ENCODE measurements around the gene SPACA6.

DNA sequence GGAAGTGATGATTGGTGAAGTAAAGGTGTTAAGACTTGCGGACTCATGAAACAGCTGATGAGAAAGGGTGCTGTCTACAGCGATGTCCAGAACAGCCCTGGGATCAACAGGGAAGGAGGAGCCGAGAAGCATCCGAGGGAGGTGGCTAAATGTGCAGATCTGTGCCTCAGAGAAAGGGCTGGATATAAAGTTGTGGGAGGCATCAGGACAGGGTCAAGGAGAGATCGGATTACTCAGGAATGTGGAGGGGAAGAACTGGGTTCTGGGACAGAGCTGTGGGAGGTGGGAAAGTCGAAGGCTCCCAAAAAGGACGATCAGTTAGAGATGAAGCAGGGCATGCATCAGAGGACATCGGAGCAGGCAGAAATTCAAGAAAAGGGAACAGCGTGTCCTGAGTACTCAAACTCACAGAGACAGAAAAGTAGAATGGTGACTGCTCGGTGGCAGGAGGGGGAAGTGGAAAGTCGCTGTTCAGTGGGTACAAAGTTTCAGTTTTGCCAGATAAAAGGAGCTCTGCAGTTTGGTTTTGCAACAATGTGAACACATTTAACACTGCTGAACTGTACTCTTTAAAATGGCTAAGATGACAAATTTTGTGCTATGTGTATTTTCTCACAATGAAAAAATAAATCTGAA, 48.4 kb upstream of the SPACA6 start:
- TF ChIP-seq, protein P1, sequence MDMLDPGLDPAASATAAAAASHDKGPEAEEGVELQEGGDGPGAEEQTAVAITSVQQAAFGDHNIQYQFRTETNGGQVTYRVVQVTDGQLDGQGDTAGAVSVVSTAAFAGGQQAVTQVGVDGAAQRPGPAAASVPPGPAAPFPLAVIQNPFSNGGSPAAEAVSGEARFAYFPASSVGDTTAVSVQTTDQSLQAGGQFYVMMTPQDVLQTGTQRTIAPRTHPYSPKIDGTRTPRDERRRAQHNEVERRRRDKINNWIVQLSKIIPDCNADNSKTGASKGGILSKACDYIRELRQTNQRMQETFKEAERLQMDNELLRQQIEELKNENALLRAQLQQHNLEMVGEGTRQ (IDR thresholded peaks at IDR 0.05; ENCODE audit: borderline replicate concordance, low read depth, low read length) = no peak
- TF ChIP-seq, protein P2, sequence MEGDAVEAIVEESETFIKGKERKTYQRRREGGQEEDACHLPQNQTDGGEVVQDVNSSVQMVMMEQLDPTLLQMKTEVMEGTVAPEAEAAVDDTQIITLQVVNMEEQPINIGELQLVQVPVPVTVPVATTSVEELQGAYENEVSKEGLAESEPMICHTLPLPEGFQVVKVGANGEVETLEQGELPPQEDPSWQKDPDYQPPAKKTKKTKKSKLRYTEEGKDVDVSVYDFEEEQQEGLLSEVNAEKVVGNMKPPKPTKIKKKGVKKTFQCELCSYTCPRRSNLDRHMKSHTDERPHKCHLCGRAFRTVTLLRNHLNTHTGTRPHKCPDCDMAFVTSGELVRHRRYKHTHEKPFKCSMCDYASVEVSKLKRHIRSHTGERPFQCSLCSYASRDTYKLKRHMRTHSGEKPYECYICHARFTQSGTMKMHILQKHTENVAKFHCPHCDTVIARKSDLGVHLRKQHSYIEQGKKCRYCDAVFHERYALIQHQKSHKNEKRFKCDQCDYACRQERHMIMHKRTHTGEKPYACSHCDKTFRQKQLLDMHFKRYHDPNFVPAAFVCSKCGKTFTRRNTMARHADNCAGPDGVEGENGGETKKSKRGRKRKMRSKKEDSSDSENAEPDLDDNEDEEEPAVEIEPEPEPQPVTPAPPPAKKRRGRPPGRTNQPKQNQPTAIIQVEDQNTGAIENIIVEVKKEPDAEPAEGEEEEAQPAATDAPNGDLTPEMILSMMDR (IDR thresholded peaks at IDR 0.05 in 2 of 3, conservative IDR thresholded peaks at IDR 0.05 in 1 of 3; ENCODE audit: control insufficient read depth in 2 of 3, extremely low read depth in 1 of 3, insufficient read depth in 1 of 3, low read depth in 3 of 3, low read length in 3 of 3) = no peak
- no peak for TF ChIP-seq CREB1 (IDR thresholded peaks at IDR 0.05; ENCODE audit: low read depth)
- no peak for TF ChIP-seq SREBF1 (IDR thresholded peaks at IDR 0.05; ENCODE audit: low read length)
- no peak for TF ChIP-seq ETV6 (conservative IDR thresholded peaks at IDR 0.05 in 1 of 2, IDR thresholded peaks at IDR 0.05 in 1 of 2; ENCODE audit: borderline replicate concordance in 1 of 2, low read depth in 1 of 2)
- TF ChIP-seq CEBPB (IDR thresholded peaks at IDR 0.05; ENCODE audit: borderline replicate concordance in 1 of 2, low read depth in 2 of 2, low read length in 2 of 2) = no peak
- no peak for TF ChIP-seq HDAC6 (IDR thresholded peaks at IDR 0.05; ENCODE audit: unreplicated experiment)
- no peak for TF ChIP-seq EP300 (IDR thresholded peaks at IDR 0.05; ENCODE audit: borderline replicate concordance in 1 of 2, control insufficient read depth in 1 of 2, low read depth in 2 of 2, low read length in 2 of 2)
- TF ChIP-seq, protein P3, sequence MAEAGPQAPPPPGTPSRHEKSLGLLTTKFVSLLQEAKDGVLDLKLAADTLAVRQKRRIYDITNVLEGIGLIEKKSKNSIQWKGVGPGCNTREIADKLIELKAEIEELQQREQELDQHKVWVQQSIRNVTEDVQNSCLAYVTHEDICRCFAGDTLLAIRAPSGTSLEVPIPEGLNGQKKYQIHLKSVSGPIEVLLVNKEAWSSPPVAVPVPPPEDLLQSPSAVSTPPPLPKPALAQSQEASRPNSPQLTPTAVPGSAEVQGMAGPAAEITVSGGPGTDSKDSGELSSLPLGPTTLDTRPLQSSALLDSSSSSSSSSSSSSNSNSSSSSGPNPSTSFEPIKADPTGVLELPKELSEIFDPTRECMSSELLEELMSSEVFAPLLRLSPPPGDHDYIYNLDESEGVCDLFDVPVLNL (IDR thresholded peaks at IDR 0.05; ENCODE audit: low read depth, low read length) = no peak

Data from GM12878 (cell line).